WTC11 (cell line): ENCODE measurements around the gene HHEX.

Source experiments
- TF ChIP-seq, protein P1 (sequence below): sonication (generic); formaldehyde crosslinking; IDR thresholded peaks from 2 replicates; pipeline ENCODE4 v1.8.1; 2023; ENCODE audit warnings: mild to moderate bottlenecking, moderate library complexity, missing genetic modification reagents
- TF ChIP-seq, protein P2 (sequence below): sonication (generic); formaldehyde crosslinking; IDR thresholded peaks from 2 replicates; pipeline ENCODE4 v1.8.1; 2023; ENCODE audit warnings: mild to moderate bottlenecking, missing genetic modification reagents, moderate library complexity
- TF ChIP-seq, protein P3 (sequence below): fragments of 200-600 bp; IDR thresholded peaks from 2 replicates; pipeline ENCODE4 v1.8.0; 2022; ENCODE audit warnings: antibody characterized with exemption

DNA sequence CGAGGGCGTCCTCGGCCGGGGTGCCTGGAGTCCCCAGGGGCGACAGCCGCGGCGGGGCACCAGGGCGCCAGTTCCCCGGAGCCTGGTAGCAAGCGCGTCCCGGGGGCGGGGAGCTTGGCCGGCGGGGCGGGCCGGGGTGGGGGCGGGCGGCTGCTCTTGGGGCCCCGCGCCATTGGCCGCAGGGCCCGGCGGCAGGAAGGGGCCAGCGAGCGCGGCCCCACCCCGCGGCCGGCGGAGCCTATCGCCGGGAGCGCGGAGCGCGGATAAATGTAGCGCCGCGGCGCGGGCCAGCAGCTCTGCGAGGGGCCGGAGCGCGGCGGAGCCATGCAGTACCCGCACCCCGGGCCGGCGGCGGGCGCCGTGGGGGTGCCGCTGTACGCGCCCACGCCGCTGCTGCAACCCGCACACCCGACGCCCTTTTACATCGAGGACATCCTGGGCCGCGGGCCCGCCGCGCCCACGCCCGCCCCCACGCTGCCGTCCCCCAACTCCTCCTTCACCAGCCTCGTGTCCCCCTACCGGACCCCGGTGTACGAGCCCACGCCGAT is at the start of gene HHEX:
- TF ChIP-seq, protein P1, sequence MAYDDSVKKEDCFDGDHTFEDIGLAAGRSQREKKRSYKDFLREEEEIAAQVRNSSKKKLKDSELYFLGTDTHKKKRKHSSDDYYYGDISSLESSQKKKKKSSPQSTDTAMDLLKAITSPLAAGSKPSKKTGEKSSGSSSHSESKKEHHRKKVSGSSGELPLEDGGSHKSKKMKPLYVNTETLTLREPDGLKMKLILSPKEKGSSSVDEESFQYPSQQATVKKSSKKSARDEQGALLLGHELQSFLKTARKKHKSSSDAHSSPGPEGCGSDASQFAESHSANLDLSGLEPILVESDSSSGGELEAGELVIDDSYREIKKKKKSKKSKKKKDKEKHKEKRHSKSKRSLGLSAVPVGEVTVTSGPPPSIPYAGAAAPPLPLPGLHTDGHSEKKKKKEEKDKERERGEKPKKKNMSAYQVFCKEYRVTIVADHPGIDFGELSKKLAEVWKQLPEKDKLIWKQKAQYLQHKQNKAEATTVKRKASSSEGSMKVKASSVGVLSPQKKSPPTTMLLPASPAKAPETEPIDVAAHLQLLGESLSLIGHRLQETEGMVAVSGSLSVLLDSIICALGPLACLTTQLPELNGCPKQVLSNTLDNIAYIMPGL (CRISPR knock-in tag): no peak
- TF ChIP-seq, protein P2, sequence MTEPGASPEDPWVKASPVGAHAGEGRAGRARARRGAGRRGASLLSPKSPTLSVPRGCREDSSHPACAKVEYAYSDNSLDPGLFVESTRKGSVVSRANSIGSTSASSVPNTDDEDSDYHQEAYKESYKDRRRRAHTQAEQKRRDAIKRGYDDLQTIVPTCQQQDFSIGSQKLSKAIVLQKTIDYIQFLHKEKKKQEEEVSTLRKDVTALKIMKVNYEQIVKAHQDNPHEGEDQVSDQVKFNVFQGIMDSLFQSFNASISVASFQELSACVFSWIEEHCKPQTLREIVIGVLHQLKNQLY: no peak
- TF ChIP-seq, protein P3, sequence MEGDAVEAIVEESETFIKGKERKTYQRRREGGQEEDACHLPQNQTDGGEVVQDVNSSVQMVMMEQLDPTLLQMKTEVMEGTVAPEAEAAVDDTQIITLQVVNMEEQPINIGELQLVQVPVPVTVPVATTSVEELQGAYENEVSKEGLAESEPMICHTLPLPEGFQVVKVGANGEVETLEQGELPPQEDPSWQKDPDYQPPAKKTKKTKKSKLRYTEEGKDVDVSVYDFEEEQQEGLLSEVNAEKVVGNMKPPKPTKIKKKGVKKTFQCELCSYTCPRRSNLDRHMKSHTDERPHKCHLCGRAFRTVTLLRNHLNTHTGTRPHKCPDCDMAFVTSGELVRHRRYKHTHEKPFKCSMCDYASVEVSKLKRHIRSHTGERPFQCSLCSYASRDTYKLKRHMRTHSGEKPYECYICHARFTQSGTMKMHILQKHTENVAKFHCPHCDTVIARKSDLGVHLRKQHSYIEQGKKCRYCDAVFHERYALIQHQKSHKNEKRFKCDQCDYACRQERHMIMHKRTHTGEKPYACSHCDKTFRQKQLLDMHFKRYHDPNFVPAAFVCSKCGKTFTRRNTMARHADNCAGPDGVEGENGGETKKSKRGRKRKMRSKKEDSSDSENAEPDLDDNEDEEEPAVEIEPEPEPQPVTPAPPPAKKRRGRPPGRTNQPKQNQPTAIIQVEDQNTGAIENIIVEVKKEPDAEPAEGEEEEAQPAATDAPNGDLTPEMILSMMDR: no peak
